H1 (cell line): ENCODE measurements around the gene TET1. TPM values are rescaled to one million over a fixed set of nuclear protein-coding genes. Genes with fewer than 3 reads are reported as not detected.

Experiments used
- CTCF ChIA-PET: fragments of 300-600 bp; sonication (Branson Sonifier 250); formaldehyde crosslinking; loops from one replicate; lab custom pipeline; 2021; ENCODE audit not compliant: partially characterized antibody; lab: Charles Lee
- POLR2A ChIA-PET: fragments of 300-600 bp; sonication (Branson Sonifier 250); formaldehyde crosslinking; loops from one replicate; lab custom pipeline; 2021; ENCODE audit warnings: inconsistent platforms; ENCODE audit not compliant: partially characterized antibody; lab: Charles Lee
- DNase-seq, 2 experiments: peaks; one replicate each; pipeline versions ENCODE4 v3.0.0 to v3.0.0-alpha.2; 2010 to 2022; ENCODE audit warnings: low spot score in 2 of 2, low read depth in 1 of 2, mixed read lengths in 1 of 2
- FAIRE-seq: peaks from 2 replicates; lab custom pipeline; 2011; peaks lifted over from hg19 to GRCh38; lab: Jason Lieb, UNC
- H2AFZ ChIP-seq: 2 replicates; pipeline ENCODE4 v1.8.1; 2012; ENCODE audit warnings: low read length, inconsistent platforms
- H2AK5ac ChIP-seq: 2 replicates; pipeline ENCODE4 v1.6.1; 2013; ENCODE audit warnings: low read depth, low read length
- H2BK120ac ChIP-seq: replicated peaks from 2 replicates; pipeline ENCODE3; 2013; ENCODE audit warnings: low read depth, low read length, inconsistent platforms
- H2BK12ac ChIP-seq: 2 replicates; pipeline ENCODE4 v1.6.1; 2013; ENCODE audit warnings: low read depth, low read length
- H2BK15ac ChIP-seq: 2 replicates; pipeline ENCODE4 v1.6.1; 2013; ENCODE audit warnings: low read length
- H2BK20ac ChIP-seq: 2 replicates; pipeline ENCODE4 v1.6.1; 2013; ENCODE audit warnings: low read length
- H2BK5ac ChIP-seq: 2 replicates; pipeline ENCODE4 v1.6.1; 2013; ENCODE audit warnings: low read depth, low read length
- H3K14ac ChIP-seq: 2 replicates; pipeline ENCODE4 v1.6.1; 2013; ENCODE audit warnings: inconsistent platforms; ENCODE audit not compliant: insufficient read length
- H3K18ac ChIP-seq: 2 replicates; pipeline ENCODE4 v1.6.1; 2013; ENCODE audit warnings: low read length; ENCODE audit errors: extremely low read depth
- H3K23ac ChIP-seq: 2 replicates; pipeline ENCODE4 v1.6.1; 2013; ENCODE audit warnings: inconsistent platforms; ENCODE audit not compliant: insufficient read length
- H3K23me2 ChIP-seq: 2 replicates; pipeline ENCODE4 v1.6.1; 2013; ENCODE audit warnings: low read depth, low read length
- H3K27ac ChIP-seq: 2 replicates; pipeline ENCODE4 v1.6.1; 2011; ENCODE audit warnings: low read depth, low read length, inconsistent platforms
- H3K27me3 ChIP-seq, 4 experiments: replicated peaks in 1 of 4; 1 replicate in 1 of 4; 2 replicates in 3 of 4; pipeline versions ENCODE4 v1.6.1 to v1.8.1; 2011 to 2013; ENCODE audit warnings: low read length in 3 of 4, mild to moderate bottlenecking in 3 of 4, inconsistent platforms in 2 of 4, mixed read lengths in 2 of 4, moderate library complexity in 1 of 4; ENCODE audit not compliant: control insufficient read depth in 3 of 4, insufficient read depth in 3 of 4; ENCODE audit errors: extremely low read depth in 1 of 4
- H3K36me3 ChIP-seq, 4 experiments: 2 replicates each; pipeline versions ENCODE4 v1.6.1 to v1.8.1; 2011 to 2013; ENCODE audit warnings: mild to moderate bottlenecking in 4 of 4, low read length in 3 of 4, moderate library complexity in 2 of 4, control low read depth in 1 of 4, inconsistent platforms in 1 of 4; ENCODE audit not compliant: insufficient read depth in 4 of 4, control insufficient read depth in 2 of 4
- H3K4ac ChIP-seq: replicated peaks from 2 replicates; pipeline ENCODE3; 2013; ENCODE audit warnings: low read length, low read depth, mixed read lengths, inconsistent platforms; ENCODE audit not compliant: insufficient read length
- H3K4me1 ChIP-seq, 4 experiments: replicated peaks in 1 of 4; 1 replicate in 1 of 4; 2 replicates in 3 of 4; pipeline versions ENCODE4 v1.6.1 to v1.8.1; 2011 to 2013; ENCODE audit warnings: low read length in 3 of 4, inconsistent platforms in 2 of 4, mixed read lengths in 1 of 4; ENCODE audit not compliant: insufficient read depth in 4 of 4, control insufficient read depth in 3 of 4
- H3K4me2 ChIP-seq, 2 experiments: 2 replicates each; pipeline versions ENCODE4 v1.6.1 to v1.8.1; 2011 to 2013; ENCODE audit warnings: low read depth in 2 of 2, low read length in 2 of 2, control low read depth in 1 of 2, inconsistent platforms in 1 of 2, mild to moderate bottlenecking in 1 of 2; ENCODE audit not compliant: insufficient read depth in 1 of 2
- H3K4me3 ChIP-seq, 4 experiments: fragments of 200-600, 300-600 bp in 1 of 4; sonication (generic), shearing (Covaris generic), sonication (Bioruptor Twin) in 1 of 4; 2 replicates each; pipeline versions ENCODE4 v1.5.1 to v1.8.1; 2011 to 2016; ENCODE audit warnings: low read length in 4 of 4, low read depth in 3 of 4, control low read depth in 2 of 4, inconsistent platforms in 2 of 4, mild to moderate bottlenecking in 2 of 4, mixed read lengths in 1 of 4, moderate library complexity in 1 of 4; ENCODE audit not compliant: insufficient read depth in 2 of 4; ENCODE audit errors: extremely low read depth in 1 of 4
- H3K56ac ChIP-seq: replicated peaks from 2 replicates; pipeline ENCODE3; 2013; ENCODE audit warnings: low read depth, mild to moderate bottlenecking, mixed read lengths, low read length, inconsistent platforms; ENCODE audit not compliant: insufficient read length
- H3K79me1 ChIP-seq: 2 replicates; pipeline ENCODE4 v1.6.1; 2013; ENCODE audit warnings: low read depth, low read length, control low read depth
- H3K79me2 ChIP-seq, 2 experiments: 2 replicates each; pipeline versions ENCODE4 v1.6.1 to v1.8.1; 2012 to 2013; ENCODE audit warnings: low read length in 2 of 2, mild to moderate bottlenecking in 2 of 2, inconsistent platforms in 1 of 2; ENCODE audit not compliant: insufficient read depth in 2 of 2, control insufficient read depth in 1 of 2
- H3K9ac ChIP-seq, 4 experiments: replicated peaks in 1 of 4; 1 replicate in 1 of 4; 2 replicates in 3 of 4; pipeline versions ENCODE4 v1.6.1 to v1.8.1; 2011 to 2013; ENCODE audit warnings: low read depth in 3 of 4, low read length in 3 of 4, control low read depth in 2 of 4, mild to moderate bottlenecking in 2 of 4, moderate library complexity in 2 of 4, inconsistent platforms in 1 of 4; ENCODE audit errors: extremely low read depth in 1 of 4
- H3K9me3 ChIP-seq, 2 experiments: 2 replicates each; pipeline versions ENCODE4 v1.6.1 to v1.8.1; 2012 to 2013; ENCODE audit warnings: mild to moderate bottlenecking in 2 of 2, moderate library complexity in 2 of 2, control low read depth in 1 of 2, inconsistent platforms in 1 of 2, low read depth in 1 of 2, low read length in 1 of 2, mixed read lengths in 1 of 2; ENCODE audit not compliant: insufficient read depth in 2 of 2
- H4K20me1 ChIP-seq, 2 experiments: replicated peaks in 1 of 2; 2 replicates each; pipeline versions ENCODE3 to v1.8.1; 2011 to 2013; ENCODE audit warnings: inconsistent platforms in 2 of 2, low read length in 2 of 2, mild to moderate bottlenecking in 1 of 2; ENCODE audit not compliant: insufficient read depth in 2 of 2, control insufficient read depth in 1 of 2
- H4K5ac ChIP-seq: 2 replicates; pipeline ENCODE4 v1.6.1; 2013; ENCODE audit warnings: low read length, low read depth, mixed read lengths, inconsistent platforms; ENCODE audit not compliant: insufficient read length
- H4K8ac ChIP-seq: 2 replicates; pipeline ENCODE4 v1.8.0; 2013; ENCODE audit warnings: mild to moderate bottlenecking, moderate library complexity, low read length, inconsistent platforms; ENCODE audit not compliant: insufficient read depth; ENCODE audit errors: extremely low read depth
- H4K91ac ChIP-seq: replicated peaks from 2 replicates; pipeline ENCODE3; 2013; ENCODE audit warnings: low read length, mixed read lengths, inconsistent platforms; ENCODE audit not compliant: insufficient read length
- RXRA ChIP-seq: IDR thresholded peaks from 2 replicates; pipeline ENCODE4 v1.6.1; 2011; ENCODE audit warnings: low read depth, mild to moderate bottlenecking, low read length, moderate library complexity; ENCODE audit not compliant: insufficient read depth
- WGBS, 2 experiments: shearing (Covaris generic) in 1 of 2; methylation state at CpG; one replicate each; pipeline versions ENCODE4 v1.1.6 to v1.1.7; 2013 to 2015; ENCODE audit warnings: low lambda C conversion rate in 2 of 2, mixed read lengths in 2 of 2, inconsistent platforms in 1 of 2, low coverage in 1 of 2, missing lambda C conversion rate in 1 of 2; ENCODE audit not compliant: insufficient replicate concordance in 2 of 2, insufficient coverage in 1 of 2, insufficient read length in 1 of 2; ENCODE audit errors: extremely low coverage in 1 of 2, missing lambda C conversion rate in 1 of 2; 5-methylcytosine and 5-hydroxymethylcytosine counted together
- polyA plus RNA-seq, 7 experiments: library from polyadenylated mRNA; depleted of rRNA in 3 of 7; stranded (reverse) in 5 of 7; unstranded in 2 of 7; fragments of >200 nt in 5 of 7; fragments of 200-250 nt in 2 of 7; gene quantifications; 1 replicate in 5 of 7; 2 replicates in 1 of 7; 4 replicates in 1 of 7; pipeline versions ENCODE4 v1.2.1 to v1.2.3, GENCODE V29; 2011 to 2013; ENCODE audit warnings: missing spikeins in 2 of 7, mixed read lengths in 2 of 7
- total RNA-seq: library from RNA; stranded (reverse); fragmentation: NEBNext Ultra II Directional; extraction: Animal tissue kit (Norgen Biotek cat#: 25700); gene quantifications from 2 replicates; pipeline ENCODE4 v1.2.1, GENCODE V29; 2021

The TET1 gene
- total and polyA plus RNA-seq, 2 of the 8 experiments (the other 6 are each of a cell fraction or from before 2014, with no cell fraction given), result 15.2 to 69.3 TPM

GRCh38 chr10:68562661-68563570, 2.8 kb downstream of the TET1 start:
- no peak overlapping the region for H3K23ac ChIP-seq
- H4K5ac ChIP-seq, result no peak overlapping the region
- ChIA-PET CTCF (interaction anchor here (0.7 to 1.9 kb wide), 4 partner anchors 11 to 38 kb away, joined by 3 to 5 read pairs (median 4); no protein-coding TSS in a partner anchor), POLR2A (interaction anchor here (1.0 to 2.8 kb wide), 11 partner anchors 9 to 338 kb away, joined by 3 to 14 read pairs (median 5); partner anchors contain the start of genes CCAR1 and DDX50)
- peak overlapping the region; percentile 75 for H4K91ac ChIP-seq
- no peaks in the 10 kb centered on the region for H3K9me3 ChIP-seq
- peak; percentile 88 for FAIRE-seq
- H3K56ac ChIP-seq, result peak overlapping the region; percentile 24
- 0% methylated on average over 12 of the region's 12 CpGs; no CpG with 5 or more reads in 1 of the 2 experiments for WGBS, 2 experiments
- H2BK120ac ChIP-seq, result peak overlapping the region; percentile 85
- H3K4me2 ChIP-seq, result peak overlapping the region; percentile 83 to 91
- no peak overlapping the region for H2AFZ ChIP-seq
- H3K4me3 ChIP-seq, result peak overlapping the region; percentile 88 to 98 (median 94)
- H3K4me1 ChIP-seq, result peaks cover 0 to 20% (median 8%) of the 10 kb centered on the region in 4 experiments; a peak in 6 of 7 replicates
- H3K9ac ChIP-seq, result peak overlapping the region; percentile 8 to 91 (median 56); a peak in 5 of 7 replicates
- H3K18ac ChIP-seq, result peak overlapping the region; percentile 87
- H3K27ac ChIP-seq, result peak overlapping the region; percentile 18; the same call in 1 of the 2 replicates
- peaks cover 13% of the 10 kb centered on the region for H3K23me2 ChIP-seq
- H3K79me1 ChIP-seq, result peaks cover 3% of the 10 kb centered on the region
- no peak overlapping the region for H3K14ac ChIP-seq
- peaks cover 6 to 7% of the 10 kb centered on the region in 2 experiments for H4K20me1 ChIP-seq
- DNase-seq, result no peak
- H4K8ac ChIP-seq, result no peak overlapping the region
- H3K27me3 ChIP-seq, result no peaks in the 10 kb centered on the region
- no peak overlapping the region; the same call in 1 of the 2 replicates for H2BK20ac ChIP-seq
- peaks cover 34 to 76% of the 10 kb centered on the region in 2 experiments for H3K79me2 ChIP-seq
- H2BK12ac ChIP-seq, result peak overlapping the region; percentile 85
- H2AK5ac ChIP-seq, result 0 out of 2 replicates have a peak overlapping the region, but pooled peaks have one; percentile 59
- H2BK5ac ChIP-seq, result peak overlapping the region; percentile 58; the same call in 1 of the 2 replicates
- no peak overlapping the region for H3K4ac ChIP-seq
- peak overlapping the region; percentile 98; the same call in 1 of the 2 replicates for H2BK15ac ChIP-seq
- H3K36me3 ChIP-seq, result 0 out of 8 replicates have a peak, but pooled peaks cover 0 to 3% (median 0%) of the 10 kb centered on the region in 4 experiments
- no peak for TF ChIP-seq RXRA
